Measurements from ENCODE around the gene CACNG4. TPM values are rescaled to one million over a fixed set of nuclear protein-coding genes. Genes with fewer than 3 reads are reported as not detected.
A peak's percentile ranks its signal among the peaks of the same experiment; 100 is the strongest.

CACNG4 gene
- total RNA-seq, 1 experiment from 2014 or later, result 6.3 TPM

DNA sequence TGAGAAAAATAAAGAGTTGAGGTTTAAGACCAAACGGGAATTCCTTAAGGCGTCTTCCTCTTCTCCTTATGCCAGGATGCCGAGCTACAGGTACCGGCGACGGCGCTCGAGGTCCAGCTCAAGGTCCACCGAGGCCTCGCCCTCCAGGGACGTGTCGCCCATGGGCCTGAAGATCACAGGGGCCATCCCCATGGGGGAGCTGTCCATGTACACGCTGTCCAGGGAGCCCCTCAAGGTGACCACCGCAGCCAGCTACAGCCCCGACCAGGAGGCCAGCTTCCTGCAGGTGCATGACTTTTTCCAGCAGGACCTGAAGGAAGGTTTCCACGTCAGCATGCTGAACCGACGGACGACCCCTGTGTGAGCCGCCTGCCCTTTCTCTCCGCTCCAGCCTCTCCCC, 66.1 kb downstream of the CACNG4 start:
- Mint-ChIP-seq H3K4me1 (no peaks in the 10 kb centered on the region), H3K27me3 (ENCODE audit: low read depth) (peaks cover under 1% of the 10 kb centered on the region; the same call in 1 of the 2 replicates), H3K4me3 (no peak overlapping the region), H3K27ac (peak overlapping the region in 1 of 3 experiments; percentile 61; a peak in 2 of 7 replicates), H3K9me3 (peaks cover 0 to 2% of the 10 kb centered on the region in 2 experiments; a peak in 1 of 5 replicates), H3K36me3 (ENCODE audit: insufficient read depth in 1 of 3, low read depth in 3 of 3) (peaks cover 0 to 3% (median 0%) of the 10 kb centered on the region in 3 experiments; a peak in 1 of 7 replicates)
- no peak overlapping the region for H2BK120ac ChIP-seq (ENCODE audit: low read depth, low read length, poor library complexity, severe bottlenecking)
- no peak overlapping the region for H3K56ac ChIP-seq (ENCODE audit: insufficient read length, low read depth, low read length)
- no CpG with 5 or more reads among the region's 21 CpGs for WGBS (ENCODE audit: extremely low coverage, insufficient read length, low lambda C conversion rate)
- H3K9ac ChIP-seq (ENCODE audit: extremely low read depth, insufficient read length, low read length), result no peak overlapping the region
- no peak overlapping the region for H2AK5ac ChIP-seq (ENCODE audit: insufficient read length, low read length)
- no peak overlapping the region for H3T11ph ChIP-seq (ENCODE audit: low read length)
- H3K9me3 ChIP-seq (ENCODE audit: control insufficient read depth, low read depth, low read length), result no peaks in the 10 kb centered on the region
- no peak overlapping the region for H3K18ac ChIP-seq (ENCODE audit: insufficient read length, low read depth, low read length)
- H3K23me2 ChIP-seq (ENCODE audit: insufficient read length, low read depth, low read length, poor library complexity, severe bottlenecking), result no peaks in the 10 kb centered on the region
- H4K8ac ChIP-seq (replicated peaks; ENCODE audit: insufficient read length, low read depth, low read length), result no peak overlapping the region
- H3K23ac ChIP-seq (ENCODE audit: insufficient read length, low read depth, low read length), result no peak overlapping the region
- H2BK15ac ChIP-seq (ENCODE audit: low read depth, low read length), result no peak overlapping the region
- no peak overlapping the region for H3K4ac ChIP-seq (ENCODE audit: low read depth, low read length)
- H3K4me1 ChIP-seq (ENCODE audit: insufficient read depth, low read length), result no peaks in the 10 kb centered on the region
- no peak overlapping the region for H3K27ac ChIP-seq (ENCODE audit: insufficient read length, low read depth, low read length)
- H4K5ac ChIP-seq (ENCODE audit: insufficient read length, low read depth, low read length), result no peak overlapping the region
- no peaks in the 10 kb centered on the region for H3K79me1 ChIP-seq (ENCODE audit: insufficient read depth, low read depth, low read length, poor library complexity, severe bottlenecking)
- no peak overlapping the region for H3K4me2 ChIP-seq (ENCODE audit: insufficient read depth, insufficient read length, low read length)
- H2AFZ ChIP-seq (ENCODE audit: low read length), result no peak overlapping the region
- H3K79me2 ChIP-seq (ENCODE audit: insufficient read depth, low read length), result no peaks in the 10 kb centered on the region
- H2BK12ac ChIP-seq (ENCODE audit: insufficient read length, low read depth, low read length), result no peak overlapping the region
- no peak overlapping the region for H2BK5ac ChIP-seq (ENCODE audit: insufficient read length, low read length)
- no peak overlapping the region for H2BK20ac ChIP-seq (ENCODE audit: low read depth, low read length, poor library complexity, severe bottlenecking)
- DNase-seq, result no peak
- H4K91ac ChIP-seq (ENCODE audit: insufficient read length, low read depth, low read length), result no peak overlapping the region
- H3K27me3 ChIP-seq (ENCODE audit: insufficient read depth, low read length), result no peaks in the 10 kb centered on the region
- TF ChIP-seq, protein P1, sequence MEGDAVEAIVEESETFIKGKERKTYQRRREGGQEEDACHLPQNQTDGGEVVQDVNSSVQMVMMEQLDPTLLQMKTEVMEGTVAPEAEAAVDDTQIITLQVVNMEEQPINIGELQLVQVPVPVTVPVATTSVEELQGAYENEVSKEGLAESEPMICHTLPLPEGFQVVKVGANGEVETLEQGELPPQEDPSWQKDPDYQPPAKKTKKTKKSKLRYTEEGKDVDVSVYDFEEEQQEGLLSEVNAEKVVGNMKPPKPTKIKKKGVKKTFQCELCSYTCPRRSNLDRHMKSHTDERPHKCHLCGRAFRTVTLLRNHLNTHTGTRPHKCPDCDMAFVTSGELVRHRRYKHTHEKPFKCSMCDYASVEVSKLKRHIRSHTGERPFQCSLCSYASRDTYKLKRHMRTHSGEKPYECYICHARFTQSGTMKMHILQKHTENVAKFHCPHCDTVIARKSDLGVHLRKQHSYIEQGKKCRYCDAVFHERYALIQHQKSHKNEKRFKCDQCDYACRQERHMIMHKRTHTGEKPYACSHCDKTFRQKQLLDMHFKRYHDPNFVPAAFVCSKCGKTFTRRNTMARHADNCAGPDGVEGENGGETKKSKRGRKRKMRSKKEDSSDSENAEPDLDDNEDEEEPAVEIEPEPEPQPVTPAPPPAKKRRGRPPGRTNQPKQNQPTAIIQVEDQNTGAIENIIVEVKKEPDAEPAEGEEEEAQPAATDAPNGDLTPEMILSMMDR (conservative IDR thresholded peaks at IDR 0.05), result no peak
- H4K20me1 ChIP-seq (ENCODE audit: control insufficient read depth, insufficient read depth, insufficient read length), result no peaks in the 10 kb centered on the region
- no peak overlapping the region; the same call in 1 of the 2 replicates for H3K14ac ChIP-seq (ENCODE audit: insufficient read depth, low read length)

Data from H9 (cell line).